ENCODE results near the gene CCR2.

DNA sequence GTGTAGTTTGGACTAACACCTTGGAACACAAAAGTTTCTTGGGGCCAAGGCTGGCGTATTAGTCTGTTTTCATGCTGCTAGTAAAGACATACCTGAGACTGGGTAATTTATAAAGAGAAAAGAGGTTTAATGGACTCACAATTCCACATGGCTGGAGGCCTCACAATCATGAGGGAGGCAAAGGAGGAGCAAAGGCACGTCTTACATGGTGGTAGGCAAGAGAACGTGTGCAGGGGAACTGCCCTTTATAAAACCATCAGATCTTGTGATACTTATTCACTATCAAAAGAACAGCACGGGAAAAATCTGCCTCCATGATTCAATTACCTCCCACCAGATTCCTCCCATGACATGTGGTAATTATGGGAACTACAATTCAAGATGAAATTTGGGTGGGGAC is 9.4 kb upstream of the CCR2 start:
- TF ChIP-seq POLR2A (IDR thresholded peaks at IDR 0.05; ENCODE audit: low read length) = no peak
- TF ChIP-seq GATA1 (IDR thresholded peaks at IDR 0.05; ENCODE audit: low read depth, low read length) = no peak
